GM12878 (cell line): ENCODE data around the gene METAP2.

Source experiments
- HDAC6 ChIP-seq: fragments of 200-600 bp; sonication (generic); IDR thresholded peaks from one replicate; pipeline ENCODE4 v1.8.0; 2017; ENCODE audit warnings: antibody characterized with exemption; ENCODE audit not compliant: unreplicated experiment
- NRF1 ChIP-seq: conservative IDR thresholded peaks from 2 replicates; pipeline ENCODE4 v1.6.1; 2011; ENCODE audit warnings: mild to moderate bottlenecking, low read depth, low read length, improper control_type of control experiment
- POLR2A ChIP-seq: IDR thresholded peaks from 2 replicates; pipeline ENCODE4 v1.6.1; 2011; ENCODE audit warnings: low read depth, mild to moderate bottlenecking, low read length
- RB1 ChIP-seq: fragments of 450-650 bp; formaldehyde crosslinking; IDR thresholded peaks from 2 replicates; pipeline ENCODE4 v1.6.1; 2017; ENCODE audit warnings: mild to moderate bottlenecking, borderline replicate concordance
- RFX5 ChIP-seq: IDR thresholded peaks from 2 replicates; pipeline ENCODE4 v1.6.1; 2011; ENCODE audit warnings: low read depth, low read length, improper control_type of control experiment
- SIN3A ChIP-seq: IDR thresholded peaks from 2 replicates; pipeline ENCODE4 v1.6.1; 2012; ENCODE audit warnings: low read depth, low read length, improper control_type of control experiment
- ZNF274 ChIP-seq: IDR thresholded peaks from one replicate; pipeline ENCODE4 v1.8.0; 2011; ENCODE audit not compliant: insufficient read length, insufficient read depth
- TF ChIP-seq, protein P1 (sequence below), 3 experiments: IDR thresholded peaks in 2 of 3; conservative IDR thresholded peaks in 1 of 3; 2 replicates each; pipeline ENCODE4 v1.5.1; 2011; ENCODE audit warnings: low read depth in 3 of 3, low read length in 3 of 3, mild to moderate bottlenecking in 3 of 3, control low read depth in 2 of 3, moderate library complexity in 2 of 3, inconsistent platforms in 1 of 3, mixed read lengths in 1 of 3; ENCODE audit not compliant: control insufficient read depth in 2 of 3, insufficient read depth in 1 of 3; ENCODE audit errors: extremely low read depth in 1 of 3

DNA sequence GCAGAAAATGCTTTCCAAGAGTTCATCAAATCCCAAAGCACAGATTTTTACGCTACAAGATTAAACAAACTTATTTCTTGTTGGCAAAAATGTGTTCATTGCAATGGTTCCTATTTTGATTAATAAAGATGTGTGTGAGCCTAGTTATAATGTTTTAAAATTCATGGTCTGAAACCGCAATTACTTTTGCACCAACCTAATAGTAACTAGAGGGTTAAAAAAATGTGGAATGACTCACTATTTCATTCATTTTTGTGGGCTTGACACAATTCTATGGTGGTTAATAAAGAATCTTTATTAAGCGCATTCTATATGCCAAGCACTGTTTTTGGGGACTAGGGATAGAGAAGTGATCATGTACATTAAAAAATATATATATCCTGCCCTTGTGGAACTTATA, 38.6 kb upstream of the METAP2 start:
- TF ChIP-seq SIN3A: no peak
- no peak for TF ChIP-seq RFX5
- TF ChIP-seq HDAC6: no peak
- TF ChIP-seq, protein P1, sequence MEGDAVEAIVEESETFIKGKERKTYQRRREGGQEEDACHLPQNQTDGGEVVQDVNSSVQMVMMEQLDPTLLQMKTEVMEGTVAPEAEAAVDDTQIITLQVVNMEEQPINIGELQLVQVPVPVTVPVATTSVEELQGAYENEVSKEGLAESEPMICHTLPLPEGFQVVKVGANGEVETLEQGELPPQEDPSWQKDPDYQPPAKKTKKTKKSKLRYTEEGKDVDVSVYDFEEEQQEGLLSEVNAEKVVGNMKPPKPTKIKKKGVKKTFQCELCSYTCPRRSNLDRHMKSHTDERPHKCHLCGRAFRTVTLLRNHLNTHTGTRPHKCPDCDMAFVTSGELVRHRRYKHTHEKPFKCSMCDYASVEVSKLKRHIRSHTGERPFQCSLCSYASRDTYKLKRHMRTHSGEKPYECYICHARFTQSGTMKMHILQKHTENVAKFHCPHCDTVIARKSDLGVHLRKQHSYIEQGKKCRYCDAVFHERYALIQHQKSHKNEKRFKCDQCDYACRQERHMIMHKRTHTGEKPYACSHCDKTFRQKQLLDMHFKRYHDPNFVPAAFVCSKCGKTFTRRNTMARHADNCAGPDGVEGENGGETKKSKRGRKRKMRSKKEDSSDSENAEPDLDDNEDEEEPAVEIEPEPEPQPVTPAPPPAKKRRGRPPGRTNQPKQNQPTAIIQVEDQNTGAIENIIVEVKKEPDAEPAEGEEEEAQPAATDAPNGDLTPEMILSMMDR (IDR thresholded peaks at IDR 0.05 in 2 of 3, conservative IDR thresholded peaks at IDR 0.05 in 1 of 3; ENCODE audit: control insufficient read depth in 2 of 3, extremely low read depth in 1 of 3, insufficient read depth in 1 of 3, low read depth in 3 of 3, low read length in 3 of 3): no peak
- no peak for TF ChIP-seq NRF1
- TF ChIP-seq ZNF274: no peak
- no peak for TF ChIP-seq RB1
- TF ChIP-seq POLR2A: no peak
